IPS-NIHi7 (cell line): ENCODE data around the gene OR56B1.
A peak's percentile ranks its signal among the peaks of the same experiment; 100 is the strongest.
"Not testable (repeated sequence)": the region's sequence is repeated elsewhere in the genome, so short reads cannot be mapped to it uniquely, and the experiment has no call there.

Experiments used
- DNase-seq: peaks from one replicate; pipeline ENCODE4 v3.0.0; 2012; ENCODE audit warnings: mixed read lengths; ENCODE audit errors: extremely low spot score

The OR56B1 gene

DNA sequence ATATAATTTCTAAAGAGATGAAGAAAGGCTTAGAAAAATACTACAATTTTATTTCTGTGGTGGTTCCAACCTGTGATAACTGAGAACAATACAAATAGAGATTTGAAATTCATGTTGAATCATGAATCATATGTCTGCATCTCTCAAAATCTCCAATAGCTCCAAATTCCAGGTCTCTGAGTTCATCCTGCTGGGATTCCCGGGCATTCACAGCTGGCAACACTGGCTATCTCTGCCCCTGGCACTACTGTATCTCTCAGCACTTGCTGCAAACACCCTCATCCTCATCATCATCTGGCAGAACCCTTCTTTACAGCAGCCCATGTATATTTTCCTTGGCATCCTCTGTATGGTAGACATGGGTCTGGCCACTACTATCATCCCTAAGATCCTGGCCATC, at the start of gene OR56B1:
OR56B1 (plus strand) TSS at position 53 of the 400 bp plus-strand sequence; CDS start at position 122, 69 bp downstream.
- DNase-seq = no peak

GRCh38 chr11:5688482-5688881, 47.8 kb upstream of the OR56B1 start:
- DNase-seq = no peak

- DNase-seq = peak; percentile 35
These were observed 46.7 kb upstream of the OR56B1 start, which contains the start of gene TRIM22 for GRCh38 chr11:5689551-5689983. Gene TRIM22 (plus strand): TSS chr11:5689790. CDS start chr11:5696233, 6,443 bp downstream.

GRCh38 chr11:5690216-5690615, 46.0 kb upstream of the OR56B1 start:
- DNase-seq = no peak

DNA sequence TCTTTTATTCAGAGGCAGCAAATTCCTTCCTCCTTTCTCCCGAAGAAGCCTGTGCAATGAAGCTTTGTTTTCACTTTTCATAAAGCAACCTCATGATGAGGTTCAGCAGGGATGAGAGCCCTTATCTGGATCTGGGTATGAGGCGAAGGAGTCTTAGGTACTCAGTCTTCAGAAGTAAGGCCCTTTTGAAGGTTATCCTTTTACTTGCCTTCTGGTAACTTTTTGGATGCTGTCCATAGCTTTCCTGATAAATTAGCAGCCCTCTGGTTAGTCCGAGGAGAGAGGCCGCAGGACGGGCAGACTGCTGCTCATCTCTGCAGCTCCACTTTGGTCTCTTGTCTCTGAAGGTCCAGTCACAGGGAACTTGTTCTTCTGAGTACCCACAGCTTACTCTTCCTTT, 45.5 kb upstream of the OR56B1 start:
- no peak for DNase-seq

DNA sequence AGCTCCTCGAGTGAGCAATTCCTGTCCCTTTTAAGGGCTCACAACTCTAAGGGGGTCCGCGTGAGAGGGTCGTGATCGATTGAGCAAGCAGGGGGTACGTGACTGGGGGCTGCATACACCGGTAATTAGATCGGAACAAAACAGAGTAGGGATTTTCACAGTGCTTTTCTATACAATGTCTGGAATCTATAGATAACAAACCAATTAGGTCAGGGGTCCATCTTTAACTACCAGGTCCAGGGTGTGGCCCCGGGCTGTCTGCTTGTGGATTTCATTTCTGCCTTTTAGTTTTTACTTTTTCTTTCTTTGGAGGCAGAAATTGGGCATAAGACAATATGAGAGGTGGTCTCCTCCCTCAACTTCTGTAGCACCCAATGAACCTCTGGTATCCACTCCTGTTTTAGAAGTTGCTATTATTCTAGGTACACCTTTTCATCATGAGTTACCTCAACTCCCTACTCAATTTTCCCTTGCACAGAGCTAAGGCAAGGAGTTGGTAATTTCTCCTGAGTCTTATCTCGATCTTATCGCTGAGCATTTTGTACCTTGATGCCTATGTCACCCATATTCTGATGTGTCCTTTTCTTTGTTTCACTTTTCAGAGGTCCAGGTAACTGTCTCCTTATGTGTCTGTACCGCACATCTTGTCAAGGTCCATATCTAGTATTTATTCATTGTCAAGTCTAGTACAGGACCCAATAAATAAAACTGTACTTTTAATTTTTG, 44.8 kb upstream of the OR56B1 start:
- DNase-seq = not testable (repeated sequence)

DNA sequence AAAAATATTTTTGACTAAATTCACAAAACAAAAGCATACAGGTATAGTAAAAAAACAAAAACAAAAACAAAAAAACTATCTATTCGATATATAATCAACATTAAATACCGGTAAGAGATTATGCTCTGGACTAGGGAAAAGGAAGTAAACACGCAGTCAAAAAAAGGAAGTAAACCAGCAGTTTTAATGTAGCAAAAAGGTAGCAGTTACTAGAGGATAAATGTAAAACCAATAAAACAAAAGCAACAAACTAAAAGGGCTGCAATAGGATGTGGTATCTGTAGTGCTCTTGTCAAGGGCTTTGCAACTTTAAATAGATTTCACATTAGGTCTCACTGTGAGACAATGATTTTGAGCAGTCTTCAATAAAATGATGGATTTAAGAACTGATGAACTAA, 44.3 kb upstream of the OR56B1 start:
- DNase-seq = no peak

- no peak for DNase-seq
These were observed 41.6 kb upstream of the OR56B1 start for GRCh38 chr11:5694642-5695041.

DNA sequence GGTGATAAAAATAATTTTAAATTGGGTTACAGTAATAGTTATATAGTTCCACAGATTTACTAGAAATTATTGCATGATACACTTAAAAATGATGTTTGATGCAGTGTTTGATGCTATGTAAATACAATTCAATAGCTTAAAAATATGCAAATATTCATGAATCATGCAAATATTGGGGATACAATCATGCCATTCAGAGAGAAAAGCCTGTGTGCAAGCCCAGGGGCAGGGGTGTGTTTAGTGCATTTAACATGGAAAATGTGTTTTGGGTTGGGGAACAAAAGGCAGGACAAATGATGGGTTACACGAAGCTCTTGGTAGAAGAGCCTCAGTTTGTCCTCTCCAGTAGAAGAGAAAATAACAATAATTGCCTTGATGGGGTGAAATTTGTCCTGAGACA, 40.7 kb upstream of the OR56B1 start:
- DNase-seq = no peak

- no peak for DNase-seq
These were observed 40.0 kb upstream of the OR56B1 start for GRCh38 chr11:5696210-5696609.

DNA sequence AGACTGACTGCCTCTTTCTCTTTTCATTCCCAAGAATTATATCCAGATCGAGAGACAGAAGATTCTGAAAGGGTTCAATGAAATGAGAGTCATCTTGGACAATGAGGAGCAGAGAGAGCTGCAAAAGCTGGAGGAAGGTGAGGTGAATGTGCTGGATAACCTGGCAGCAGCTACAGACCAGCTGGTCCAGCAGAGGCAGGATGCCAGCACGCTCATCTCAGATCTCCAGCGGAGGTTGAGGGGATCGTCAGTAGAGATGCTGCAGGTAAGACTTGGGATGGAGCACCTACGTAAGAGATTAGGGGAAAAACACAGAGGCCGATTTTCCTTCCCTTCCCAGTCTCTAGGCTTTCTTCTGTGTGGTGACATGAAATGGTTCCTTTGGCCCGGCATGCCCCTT, 38.0 kb upstream of the OR56B1 start:
- DNase-seq = no peak

- no peak for DNase-seq
These were observed 35.7 kb upstream of the OR56B1 start for GRCh38 chr11:5700421-5701054.

DNA sequence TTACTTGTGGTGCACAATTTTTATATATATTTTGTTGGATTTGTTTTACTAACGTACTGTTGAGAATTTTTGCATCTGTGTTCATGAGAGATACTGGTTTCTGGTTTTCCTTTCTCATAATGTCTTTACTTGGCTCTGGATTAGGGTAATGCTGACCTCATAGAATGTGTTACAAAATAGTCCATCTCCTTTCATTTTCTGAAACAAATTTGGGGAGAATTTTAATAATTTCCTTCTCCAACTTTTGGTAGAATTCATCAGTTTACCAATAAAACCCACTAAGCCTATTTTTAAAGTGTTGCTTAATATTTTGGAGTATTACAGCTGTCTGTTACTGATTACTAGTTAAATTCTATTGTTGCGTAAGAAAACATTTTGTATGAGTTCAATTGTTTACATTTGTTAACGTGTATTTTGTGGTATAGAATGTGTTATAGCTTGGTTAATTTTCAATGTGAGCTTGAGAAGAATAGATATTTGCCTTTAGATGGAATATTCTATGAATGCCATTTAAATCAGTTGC, 35.1 kb upstream of the OR56B1 start:
- DNase-seq = no peak

GRCh38 chr11:5703741-5704536, 32.3 kb upstream of the OR56B1 start:
- DNase-seq = no peak

DNA sequence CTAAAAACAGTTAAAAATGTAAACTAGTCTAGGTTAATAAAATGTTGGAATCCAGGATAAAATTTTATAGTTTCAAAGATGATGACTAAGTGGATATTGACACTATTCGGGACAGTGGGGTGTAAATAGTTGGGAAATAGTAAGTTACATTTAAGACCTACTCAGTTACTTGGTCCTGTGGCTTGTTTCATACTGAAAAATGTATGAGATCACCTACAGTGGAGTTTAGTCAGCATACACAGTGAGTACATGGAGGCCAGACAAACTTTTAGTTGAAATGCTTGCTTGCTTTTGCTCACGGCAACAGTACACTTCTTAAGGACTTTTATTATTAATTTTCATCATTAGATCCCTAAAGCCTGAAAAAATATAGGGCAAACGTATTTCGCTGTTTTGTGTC, 30.6 kb upstream of the OR56B1 start:
- no peak for DNase-seq

DNA sequence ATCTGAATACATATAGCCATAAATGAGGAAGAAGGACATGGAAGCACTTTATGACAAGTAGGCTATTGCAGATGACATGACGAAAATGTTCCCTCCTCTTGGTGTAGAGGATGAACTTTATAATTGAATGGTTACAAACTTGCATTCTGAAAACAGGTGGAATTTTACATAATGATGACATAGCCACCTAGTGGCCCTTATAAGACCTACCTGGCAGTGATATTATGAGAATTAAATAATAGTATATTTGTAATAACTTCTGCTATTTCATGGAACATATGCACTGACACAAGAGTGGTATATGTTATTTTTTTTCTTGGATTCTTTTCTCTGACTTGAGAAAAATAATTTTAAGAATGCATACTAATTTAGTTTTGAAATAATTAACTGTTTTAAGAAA, 23.7 kb upstream of the OR56B1 start:
- no peak for DNase-seq

DNA sequence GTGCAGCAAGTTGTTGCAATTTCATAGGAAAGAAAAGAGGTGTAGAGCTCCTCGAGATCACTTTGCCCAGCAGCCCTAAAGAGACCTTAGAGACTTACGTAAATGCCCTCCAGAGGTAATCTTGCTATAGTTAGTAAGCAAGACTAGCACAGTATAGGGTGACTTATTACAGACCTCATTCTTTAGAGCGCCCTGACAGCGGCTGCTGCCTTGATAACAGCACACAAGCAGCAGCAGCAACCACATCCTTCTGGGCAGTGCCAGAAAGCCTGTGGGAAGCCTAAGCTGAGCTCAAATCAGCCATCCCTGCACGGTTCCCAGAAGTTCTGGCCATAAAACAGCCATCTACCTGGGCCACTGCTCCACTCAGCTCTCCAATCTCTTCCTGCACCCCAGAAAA, 22.6 kb upstream of the OR56B1 start:
- no peak for DNase-seq

- not testable (repeated sequence) for DNase-seq
These were observed 19.7 kb upstream of the OR56B1 start for GRCh38 chr11:5716518-5716917.

- DNase-seq = no peak
These were observed 16.3 kb upstream of the OR56B1 start for GRCh38 chr11:5719703-5720495.

DNA sequence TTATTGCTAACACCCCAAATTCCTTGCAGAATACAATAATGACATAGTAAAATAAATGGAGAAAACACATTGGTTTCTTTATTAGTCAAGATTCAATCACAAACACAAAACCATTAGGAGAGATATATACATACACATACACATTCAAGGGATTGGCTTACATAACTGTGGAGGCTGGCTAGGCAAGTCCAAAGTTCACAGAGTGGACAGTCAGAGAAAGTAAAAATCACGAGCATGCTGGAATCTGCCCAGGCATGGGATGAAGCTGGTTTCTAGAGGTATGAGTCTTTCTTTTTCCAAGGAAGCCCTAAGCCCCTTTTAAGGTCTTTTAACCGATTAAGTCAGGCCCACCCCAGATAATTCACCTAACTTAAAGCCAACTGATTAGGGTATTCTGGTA, 13.6 kb upstream of the OR56B1 start:
- no peak for DNase-seq

DNA sequence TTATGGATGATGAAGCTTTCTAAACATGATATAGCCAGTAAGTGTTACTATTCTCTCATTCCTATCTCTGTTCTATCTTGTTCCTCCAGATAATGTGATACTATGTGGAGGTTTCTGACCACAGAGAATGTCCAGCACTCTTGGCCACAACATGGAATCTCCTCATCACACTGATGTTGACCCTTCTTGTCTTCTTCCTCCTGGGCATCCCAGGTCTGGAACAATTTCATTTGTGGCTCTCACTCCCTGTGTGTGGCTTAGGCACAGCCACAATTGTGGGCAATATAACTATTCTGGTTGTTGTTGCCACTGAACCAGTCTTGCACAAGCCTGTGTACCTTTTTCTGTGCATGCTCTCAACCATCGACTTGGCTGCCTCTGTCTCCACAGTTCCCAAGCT, 9.9 kb upstream of the OR56B1 start:
- DNase-seq = no peak

DNA sequence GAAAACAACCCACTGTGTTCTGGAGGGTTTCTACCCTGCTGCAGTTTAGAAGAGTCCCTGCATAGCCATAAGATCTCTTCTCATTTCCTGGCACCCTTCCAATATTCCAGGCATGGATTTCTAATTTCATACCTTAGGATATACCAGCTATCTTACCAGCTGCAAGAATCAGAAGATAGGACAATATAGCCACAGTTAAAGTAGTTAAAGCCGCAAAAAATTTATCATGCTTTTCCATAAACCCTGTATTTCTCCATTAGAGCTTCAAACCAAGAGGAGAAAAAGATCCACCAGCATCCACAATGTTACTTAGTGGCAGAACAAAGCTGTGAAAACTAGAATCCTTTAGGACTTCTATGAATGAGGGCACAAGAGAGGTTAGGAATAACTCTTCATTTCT, 8.6 kb upstream of the OR56B1 start:
- DNase-seq = no peak
